ENCODE data around the gene SCYL1.

GRCh38 chr11:65574109-65574810 lies 49.4 kb downstream of the SCYL1 start:
- TF ChIP-seq CTCF (IDR thresholded peaks at IDR 0.05; ENCODE audit: low read length): peak; percentile 55
- no peak for TF ChIP-seq EZH2 (IDR thresholded peaks at IDR 0.05; ENCODE audit: borderline replicate concordance, low read length)
